H1 (cell line): ENCODE results near the gene SPATS2. TPM values are rescaled to one million over a fixed set of nuclear protein-coding genes. Genes with fewer than 3 reads are reported as not detected.

ENCODE experiments used
- BRCA1 ChIP-seq: IDR thresholded peaks from 2 replicates; pipeline ENCODE4 v1.6.1; 2012; ENCODE audit warnings: low read depth, low read length, improper control_type of control experiment
- CREB1 ChIP-seq: IDR thresholded peaks from 2 replicates; pipeline ENCODE4 v1.6.1; 2012; ENCODE audit warnings: inconsistent platforms
- HDAC2 ChIP-seq, 2 experiments: fragments of 300-600 bp in 1 of 2; sonication (generic) in 1 of 2; IDR thresholded peaks; 2 replicates each; pipeline ENCODE4 v1.6.1; 2011 to 2012; ENCODE audit warnings: low read depth in 2 of 2, low read length in 2 of 2, mild to moderate bottlenecking in 2 of 2, moderate library complexity in 2 of 2, borderline replicate concordance in 1 of 2, inconsistent platforms in 1 of 2
- JUND ChIP-seq: IDR thresholded peaks from 2 replicates; pipeline ENCODE4 v1.6.1; 2011; ENCODE audit warnings: mild to moderate bottlenecking, improper control_type of control experiment, low read length
- KDM4A ChIP-seq: IDR thresholded peaks from one replicate; pipeline ENCODE4 v1.7.1; 2012; ENCODE audit warnings: low read depth, mild to moderate bottlenecking, moderate library complexity, low read length, inconsistent platforms; ENCODE audit not compliant: severe bottlenecking
- SP4 ChIP-seq: IDR thresholded peaks from 2 replicates; pipeline ENCODE4 v1.6.1; 2012; ENCODE audit warnings: low read length, inconsistent platforms
- SUZ12 ChIP-seq: fragments of 200-600 bp; sonication (generic); IDR thresholded peaks from 2 replicates; pipeline ENCODE4 v1.6.1; 2012; ENCODE audit warnings: mild to moderate bottlenecking, inconsistent platforms, low read length, moderate library complexity, mixed read lengths
- TAF1 ChIP-seq: IDR thresholded peaks from 2 replicates; pipeline ENCODE4 v1.6.1; 2011; ENCODE audit warnings: mild to moderate bottlenecking, low read depth, low read length
- TEAD4 ChIP-seq: IDR thresholded peaks from 2 replicates; pipeline ENCODE4 v1.6.1; 2012; ENCODE audit warnings: low read depth, low read length, inconsistent platforms, mixed read lengths
- YY1 ChIP-seq: IDR thresholded peaks from 2 replicates; pipeline ENCODE4 v1.6.1; 2011; ENCODE audit warnings: low read depth, mild to moderate bottlenecking, low read length
- polyA plus RNA-seq, 7 experiments: library from polyadenylated mRNA; depleted of rRNA in 3 of 7; stranded (reverse) in 5 of 7; unstranded in 2 of 7; fragments of >200 nt in 5 of 7; fragments of 200-250 nt in 2 of 7; gene quantifications; 1 replicate in 5 of 7; 2 replicates in 1 of 7; 4 replicates in 1 of 7; pipeline versions ENCODE4 v1.2.1 to v1.2.3, GENCODE V29; 2011 to 2013; ENCODE audit warnings: missing spikeins in 2 of 7, mixed read lengths in 2 of 7
- total RNA-seq: library from RNA; stranded (reverse); fragmentation: NEBNext Ultra II Directional; extraction: Animal tissue kit (Norgen Biotek cat#: 25700); gene quantifications from 2 replicates; pipeline ENCODE4 v1.2.1, GENCODE V29; 2021
- TF ChIP-seq, protein P1 (sequence below): IDR thresholded peaks from 2 replicates; pipeline ENCODE4 v1.6.1; 2011; ENCODE audit warnings: low read depth, mild to moderate bottlenecking, low read length; ENCODE audit not compliant: insufficient read depth

SPATS2 gene
- total and polyA plus RNA-seq, 2 of the 8 experiments (the other 6 are each of a cell fraction or from before 2014, with no cell fraction given) = 19.2 to 24.5 TPM

- TF ChIP-seq SUZ12 (peak; percentile 58; the same call in 1 of the 2 replicates), KDM4A (peak; percentile 15), YY1 (0 out of 2 replicates have a peak, but pooled peaks have one; percentile 48), CREB1 (no peak), HDAC2 (IDR thresholded peaks at IDR 0.05; ENCODE audit: borderline replicate concordance in 1 of 2, low read depth in 2 of 2, low read length in 2 of 2) (peak in 1 of 2 experiments; percentile 54; a peak in 1 of 4 replicates), JUND (peak; percentile 25; the same call in 1 of the 2 replicates), TAF1 (0 out of 2 replicates have a peak, but pooled peaks have one; percentile 17), TEAD4 (no peak), BRCA1 (no peak), SP4 (0 out of 2 replicates have a peak, but pooled peaks have one; percentile 16)
- TF ChIP-seq, protein P1, sequence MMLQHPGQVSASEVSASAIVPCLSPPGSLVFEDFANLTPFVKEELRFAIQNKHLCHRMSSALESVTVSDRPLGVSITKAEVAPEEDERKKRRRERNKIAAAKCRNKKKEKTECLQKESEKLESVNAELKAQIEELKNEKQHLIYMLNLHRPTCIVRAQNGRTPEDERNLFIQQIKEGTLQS = no peak
Observed at GRCh38 chr12:49347311-49348193, 19.7 kb upstream of the SPATS2 start (continued).
